Daoy (cell line): Measurements from ENCODE around the gene LAMC1. TPM values are rescaled to one million over a fixed set of nuclear protein-coding genes. Genes with fewer than 3 reads are reported as not detected.
"Not testable (repeated sequence)": the region's sequence is repeated elsewhere in the genome, so short reads cannot be mapped to it uniquely, and the experiment has no call there.

Experiments used
- DNase-seq: peaks from one replicate; pipeline ENCODE4 v3.0.0-alpha.2; 2015; ENCODE audit warnings: low read depth
- total RNA-seq: library from RNA; depleted of rRNA; stranded (reverse); fragments of >200 nt; shearing (Covaris generic); gene quantifications from 2 replicates; pipeline ENCODE4 v1.2.3, GENCODE V29; 2014

The LAMC1 gene
- total RNA-seq, 1 experiment from 2014 or later, result 117 TPM

GRCh38 chr1:183043872-183044854 lies 20.9 kb downstream of the LAMC1 start:
- DNase-seq, result peak; percentile 81

GRCh38 chr1:183044893-183045649 lies 21.9 kb downstream of the LAMC1 start:
- DNase-seq, result no peak

- DNase-seq, result no peak
Measured at GRCh38 chr1:183048087-183049085, 25.2 kb downstream of the LAMC1 start.

GRCh38 chr1:183051546-183051945 lies 28.3 kb downstream of the LAMC1 start:
- DNase-seq, result no peak

- DNase-seq, result no peak
Measured at GRCh38 chr1:183052861-183053260, 29.6 kb downstream of the LAMC1 start.

- DNase-seq, result peak; percentile 31
Measured at GRCh38 chr1:183058851-183059502, 35.8 kb downstream of the LAMC1 start.

- DNase-seq, result no peak
Measured at GRCh38 chr1:183061194-183061593, 38.0 kb downstream of the LAMC1 start.

- DNase-seq, result no peak
Measured at GRCh38 chr1:183063349-183063748, 40.1 kb downstream of the LAMC1 start.

- DNase-seq, result no peak
Measured at GRCh38 chr1:183065168-183065706, 42.0 kb downstream of the LAMC1 start.

- DNase-seq, result not testable (repeated sequence)
Measured at GRCh38 chr1:183066432-183066831, 43.2 kb downstream of the LAMC1 start.

GRCh38 chr1:183069562-183070216 lies 46.5 kb downstream of the LAMC1 start:
- peak; percentile 42 for DNase-seq

GRCh38 chr1:183070234-183070922 lies 47.2 kb downstream of the LAMC1 start:
- DNase-seq, result no peak

GRCh38 chr1:183070923-183071618 lies 47.9 kb downstream of the LAMC1 start:
- peak; percentile 79 for DNase-seq

- not testable (repeated sequence) for DNase-seq
Measured at GRCh38 chr1:183072595-183072994, 49.4 kb downstream of the LAMC1 start.

GRCh38 chr1:183073320-183073719 lies 50.1 kb downstream of the LAMC1 start:
- no peak for DNase-seq

GRCh38 chr1:183074215-183074614 lies 51.0 kb downstream of the LAMC1 start:
- DNase-seq, result no peak

- no peak for DNase-seq
Measured at GRCh38 chr1:183075861-183076260, 52.6 kb downstream of the LAMC1 start.

GRCh38 chr1:183077097-183077496 lies 53.9 kb downstream of the LAMC1 start:
- no peak for DNase-seq
